Mesendoderm (in vitro differentiated cells): ENCODE results near the gene ARMH4.

Experiments used
- DNase-seq: peaks from one replicate; pipeline ENCODE4 v3.0.0; 2013
- H2AK5ac ChIP-seq: 2 replicates; pipeline ENCODE4 v1.6.1; 2013; ENCODE audit warnings: low read length, inconsistent platforms
- H2BK120ac ChIP-seq: 2 replicates; pipeline ENCODE4 v1.6.1; 2013; ENCODE audit warnings: low read depth, mild to moderate bottlenecking, low read length, moderate library complexity, mixed read lengths
- H2BK15ac ChIP-seq: replicated peaks from 2 replicates; pipeline ENCODE4 v1.6.1; 2013; ENCODE audit warnings: low read depth, mild to moderate bottlenecking, moderate library complexity
- H2BK5ac ChIP-seq: 2 replicates; pipeline ENCODE4 v1.6.1; 2013; ENCODE audit warnings: low read length, inconsistent platforms
- H3K18ac ChIP-seq: 2 replicates; pipeline ENCODE4 v1.6.1; 2013; ENCODE audit warnings: mild to moderate bottlenecking, low read length, mixed read lengths
- H3K23ac ChIP-seq: one replicate; pipeline ENCODE4 v1.6.1; 2013; ENCODE audit warnings: low read length
- H3K27ac ChIP-seq: 2 replicates; pipeline ENCODE4 v1.5.1; 2013; ENCODE audit warnings: low read depth, mild to moderate bottlenecking, inconsistent platforms, low read length, moderate library complexity
- H3K27me3 ChIP-seq: 2 replicates; pipeline ENCODE4 v1.6.1; 2013; ENCODE audit warnings: low read length, control low read depth, mild to moderate bottlenecking, inconsistent platforms; ENCODE audit not compliant: insufficient read depth, poor library complexity
- H3K36me3 ChIP-seq: 2 replicates; pipeline ENCODE4 v1.6.1; 2013; ENCODE audit warnings: low read length, inconsistent platforms; ENCODE audit not compliant: control insufficient read depth, insufficient read depth
- H3K4ac ChIP-seq: one replicate; pipeline ENCODE4 v1.6.1; 2013; ENCODE audit warnings: low read depth, mild to moderate bottlenecking, low read length, moderate library complexity
- H3K4me1 ChIP-seq: 2 replicates; pipeline ENCODE4 v1.6.1; 2013; ENCODE audit warnings: low read depth, low read length, inconsistent platforms; ENCODE audit not compliant: control insufficient read depth
- H3K4me2 ChIP-seq: 2 replicates; pipeline ENCODE4 v1.6.1; 2013; ENCODE audit warnings: low read length
- H3K4me3 ChIP-seq: 2 replicates; pipeline ENCODE4 v1.5.1; 2013; ENCODE audit warnings: mild to moderate bottlenecking, low read length
- H3K56ac ChIP-seq: one replicate; pipeline ENCODE4 v1.6.1; 2013; ENCODE audit warnings: low read length
- H3K79me1 ChIP-seq: 2 replicates; pipeline ENCODE4 v1.6.1; 2013; ENCODE audit warnings: low read length, inconsistent platforms
- H3K79me2 ChIP-seq: 2 replicates; pipeline ENCODE4 v1.6.1; 2013; ENCODE audit warnings: mild to moderate bottlenecking, low read length; ENCODE audit not compliant: control insufficient read depth, insufficient read depth
- H3K9ac ChIP-seq: 2 replicates; pipeline ENCODE4 v1.6.1; 2013; ENCODE audit warnings: low read length, inconsistent platforms
- H4K5ac ChIP-seq: one replicate; pipeline ENCODE4 v1.6.1; 2013; ENCODE audit warnings: low read length
- H4K8ac ChIP-seq: one replicate; pipeline ENCODE4 v1.6.1; 2013; ENCODE audit warnings: low read depth, mild to moderate bottlenecking, control low read depth, low read length, moderate library complexity
- WGBS: extraction: QIAGEN DNeasy Blood & Tissue Kit; methylation state at CpG from one replicate; pipeline ENCODE4 v1.1.7; 2013; ENCODE audit warnings: low lambda C conversion rate, missing lambda C conversion rate; ENCODE audit not compliant: insufficient coverage; ENCODE audit errors: extremely low coverage; 5-methylcytosine and 5-hydroxymethylcytosine counted together

The ARMH4 gene

DNA sequence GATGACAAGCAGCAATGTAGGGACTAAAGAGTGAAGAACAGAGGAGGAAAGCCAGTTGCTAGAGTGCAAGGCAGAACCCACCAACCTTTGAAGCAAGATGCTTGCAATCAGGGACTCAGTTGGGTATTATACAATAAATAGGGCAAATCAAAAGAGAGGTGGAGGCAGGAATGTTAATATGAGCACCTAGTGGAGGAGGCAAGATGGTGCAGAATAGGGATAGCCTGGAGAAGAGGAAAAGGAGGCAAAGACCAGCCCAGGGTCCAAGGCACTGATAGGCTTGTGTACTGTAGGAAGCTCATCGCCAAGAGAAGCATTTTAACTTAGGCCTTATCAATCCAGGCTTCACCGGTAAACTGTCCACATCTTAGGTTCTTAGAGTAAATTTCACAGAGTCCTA is 137.2 kb downstream of the ARMH4 start:
- Histone ChIP-seq H3K79me2 (no peaks in the 10 kb centered on the region), H3K56ac (no peak overlapping the region), H3K27ac (no peak overlapping the region), H3K4me3 (no peak overlapping the region), H2BK5ac (no peak overlapping the region), H3K36me3 (no peaks in the 10 kb centered on the region), H3K4ac (no peak overlapping the region), H3K23ac (no peak overlapping the region), H3K79me1 (no peaks in the 10 kb centered on the region), H2BK15ac (no peak overlapping the region), H2AK5ac (no peak overlapping the region), H3K18ac (no peak overlapping the region), H3K4me2 (no peak overlapping the region), H4K8ac (no peak overlapping the region), H3K27me3 (no peaks in the 10 kb centered on the region), H2BK120ac (no peak overlapping the region), H3K4me1 (no peaks in the 10 kb centered on the region), H4K5ac (no peak overlapping the region), H3K9ac (no peak overlapping the region)
- DNase-seq, result no peak
- WGBS, result no CpG with 5 or more reads among the region's 2 CpGs

DNA sequence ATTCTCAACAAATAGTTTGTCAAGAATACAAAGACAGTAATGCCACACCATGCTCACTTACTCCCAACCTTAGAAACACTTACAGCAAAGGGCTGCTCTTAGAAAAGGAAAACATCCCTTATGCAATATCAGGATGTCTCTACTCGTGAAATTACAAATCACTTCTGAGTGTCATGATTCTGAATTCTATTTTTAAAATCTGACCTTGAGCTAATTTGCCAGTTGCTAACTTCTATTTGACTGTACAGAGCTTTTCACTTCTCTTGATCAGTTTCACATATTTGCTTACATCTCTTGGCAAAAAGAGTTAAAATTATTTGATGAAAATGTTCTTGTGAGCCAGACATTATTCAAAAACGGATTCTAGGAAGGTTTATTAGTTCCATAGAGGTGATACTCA is 149.4 kb downstream of the ARMH4 start:
- no peaks in the 10 kb centered on the region for H3K79me1 ChIP-seq
- no peak overlapping the region for H2AK5ac ChIP-seq
- H2BK15ac ChIP-seq, result no peak overlapping the region
- no peaks in the 10 kb centered on the region for H3K27me3 ChIP-seq
- no CpG with 5 or more reads among the region's 2 CpGs for WGBS
- H4K5ac ChIP-seq, result no peak overlapping the region
- no peaks in the 10 kb centered on the region for H3K4me1 ChIP-seq
- no peak overlapping the region for H3K4ac ChIP-seq
- H3K9ac ChIP-seq, result no peak overlapping the region
- H3K23ac ChIP-seq, result no peak overlapping the region
- no peak overlapping the region for H2BK120ac ChIP-seq
- no peak overlapping the region for H2BK5ac ChIP-seq
- H3K79me2 ChIP-seq, result no peaks in the 10 kb centered on the region
- H3K56ac ChIP-seq, result no peak overlapping the region
- no peak overlapping the region for H3K4me3 ChIP-seq
- H3K18ac ChIP-seq, result no peak overlapping the region
- H4K8ac ChIP-seq, result no peak overlapping the region
- no peak overlapping the region for H3K4me2 ChIP-seq
- no peak overlapping the region for H3K27ac ChIP-seq
- no peak for DNase-seq
- H3K36me3 ChIP-seq, result no peaks in the 10 kb centered on the region

GRCh38 chr14:57999979-58000378 is 152.0 kb downstream of the ARMH4 start:
- Histone ChIP-seq H3K27me3 (no peaks in the 10 kb centered on the region), H3K4me3 (no peak overlapping the region), H3K9ac (no peak overlapping the region), H2BK15ac (no peak overlapping the region), H3K79me1 (no peaks in the 10 kb centered on the region), H4K5ac (no peak overlapping the region), H2BK5ac (no peak overlapping the region), H4K8ac (no peak overlapping the region), H3K79me2 (no peaks in the 10 kb centered on the region), H3K18ac (no peak overlapping the region), H3K27ac (no peak overlapping the region), H3K56ac (no peak overlapping the region), H3K4me2 (no peak overlapping the region), H2BK120ac (no peak overlapping the region), H3K23ac (no peak overlapping the region), H3K36me3 (no peaks in the 10 kb centered on the region), H3K4ac (no peak overlapping the region), H2AK5ac (no peak overlapping the region), H3K4me1 (no peaks in the 10 kb centered on the region)
- DNase-seq, result no peak
- no CpG with 5 or more reads among the region's 1 CpG for WGBS

DNA sequence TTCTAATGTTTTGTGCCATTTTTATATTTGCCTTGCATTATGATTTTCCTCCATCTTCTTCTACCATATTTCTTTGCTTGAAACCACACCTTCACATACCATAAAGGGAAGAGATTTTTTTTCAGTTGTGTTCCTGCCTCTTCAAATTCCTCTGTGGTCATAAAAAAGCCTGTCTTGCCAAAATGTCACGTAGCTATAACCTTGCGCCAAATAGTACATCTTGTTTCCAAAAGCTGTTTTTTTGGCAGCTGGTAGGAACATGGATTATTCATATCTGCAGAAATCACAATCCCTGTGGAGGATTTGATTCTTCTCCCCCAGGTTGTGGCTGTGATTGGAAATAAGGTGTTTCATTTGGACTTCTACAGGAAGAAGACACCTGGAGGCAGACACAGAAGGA is 152.5 kb downstream of the ARMH4 start:
- Histone ChIP-seq H3K79me2 (no peaks in the 10 kb centered on the region), H3K4me3 (no peak overlapping the region), H3K4me1 (no peaks in the 10 kb centered on the region), H3K9ac (no peak overlapping the region), H2BK120ac (no peak overlapping the region), H3K56ac (no peak overlapping the region), H3K79me1 (no peaks in the 10 kb centered on the region), H3K23ac (no peak overlapping the region), H3K4ac (no peak overlapping the region), H2AK5ac (no peak overlapping the region), H2BK5ac (no peak overlapping the region), H2BK15ac (no peak overlapping the region), H3K18ac (no peak overlapping the region), H4K5ac (no peak overlapping the region), H3K27me3 (no peaks in the 10 kb centered on the region), H4K8ac (no peak overlapping the region), H3K27ac (no peak overlapping the region), H3K36me3 (no peaks in the 10 kb centered on the region), H3K4me2 (no peak overlapping the region)
- no peak for DNase-seq
- WGBS, result no CpG with 5 or more reads among the region's 2 CpGs

DNA sequence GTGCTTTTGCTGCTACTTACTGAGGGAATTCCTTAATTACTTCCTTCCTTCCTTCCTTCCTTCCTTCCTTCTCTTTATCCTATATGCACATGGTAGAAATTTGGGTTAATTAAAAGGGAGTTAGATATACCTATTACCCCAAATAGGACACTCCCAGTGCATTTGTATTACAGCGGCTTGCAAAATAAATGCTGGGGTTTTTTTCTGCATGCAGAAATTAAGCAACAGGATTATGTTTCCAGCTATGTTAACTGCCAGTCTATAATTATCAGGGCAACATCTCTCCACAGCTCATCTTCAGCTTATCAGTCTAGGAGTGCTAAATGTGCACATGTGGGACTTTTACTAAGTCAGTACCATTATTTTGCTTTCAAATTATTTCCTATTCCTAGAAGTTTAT is 153.2 kb downstream of the ARMH4 start:
- DNase-seq, result no peak
- H3K18ac ChIP-seq, result no peak overlapping the region
- no peak overlapping the region for H3K56ac ChIP-seq
- no peak overlapping the region for H3K27ac ChIP-seq
- WGBS, result no CpG with 5 or more reads among the region's 1 CpG
- no peak overlapping the region for H3K4ac ChIP-seq
- H2BK120ac ChIP-seq, result no peak overlapping the region
- H3K79me2 ChIP-seq, result no peaks in the 10 kb centered on the region
- no peak overlapping the region for H3K4me3 ChIP-seq
- H3K4me1 ChIP-seq, result no peaks in the 10 kb centered on the region
- H3K36me3 ChIP-seq, result no peaks in the 10 kb centered on the region
- no peak overlapping the region for H2BK15ac ChIP-seq
- no peak overlapping the region for H2AK5ac ChIP-seq
- H3K23ac ChIP-seq, result no peak overlapping the region
- H4K8ac ChIP-seq, result no peak overlapping the region
- H3K79me1 ChIP-seq, result no peaks in the 10 kb centered on the region
- H3K9ac ChIP-seq, result no peak overlapping the region
- H4K5ac ChIP-seq, result no peak overlapping the region
- H3K27me3 ChIP-seq, result no peaks in the 10 kb centered on the region
- no peak overlapping the region for H3K4me2 ChIP-seq
- no peak overlapping the region for H2BK5ac ChIP-seq

DNA sequence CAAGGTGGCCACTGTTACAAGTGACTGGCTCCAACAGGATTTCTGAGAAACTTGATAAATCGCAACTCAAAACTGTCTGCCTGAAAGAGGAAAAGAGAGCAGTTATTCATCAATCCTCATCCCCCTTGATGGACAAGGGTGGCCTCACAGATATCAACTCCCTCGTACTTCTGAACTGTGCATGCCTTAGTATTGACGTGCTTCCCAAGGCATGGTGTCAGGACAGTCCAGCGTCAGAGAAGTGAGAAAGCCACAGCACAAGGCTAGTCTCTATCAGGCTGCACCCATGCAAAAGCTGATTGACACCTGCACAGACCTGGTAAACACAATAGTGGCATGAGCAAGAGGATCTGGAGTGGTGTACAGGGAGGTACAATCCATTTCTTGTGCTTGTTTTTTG is 160.7 kb downstream of the ARMH4 start:
- Histone ChIP-seq H3K79me2 (no peaks in the 10 kb centered on the region), H3K4ac (no peak overlapping the region), H3K79me1 (no peaks in the 10 kb centered on the region), H3K18ac (no peak overlapping the region), H4K8ac (no peak overlapping the region), H2BK15ac (no peak overlapping the region), H3K23ac (no peak overlapping the region), H3K9ac (no peak overlapping the region), H4K5ac (no peak overlapping the region), H3K27ac (no peak overlapping the region), H3K4me1 (no peaks in the 10 kb centered on the region), H2BK120ac (no peak overlapping the region), H3K4me3 (no peak overlapping the region), H3K4me2 (no peak overlapping the region), H2AK5ac (no peak overlapping the region), H2BK5ac (no peak overlapping the region), H3K27me3 (no peaks in the 10 kb centered on the region), H3K56ac (no peak overlapping the region), H3K36me3 (no peaks in the 10 kb centered on the region)
- no CpG with 5 or more reads among the region's 4 CpGs for whole genome bisulfite sequencing
- DNase-seq, result no peak
